Ramos (cell line): ENCODE results near the gene MGP.

ENCODE experiments used
- in situ Hi-C: fragments of 300-500 bp; cut with MboI; formaldehyde crosslinking; loops from one replicate; pipeline ENCODE4 v1.14.3; 2022; ENCODE audit warnings: low sequenced_read_pairs; ENCODE audit not compliant: unreplicated experiment

MGP gene

DNA sequence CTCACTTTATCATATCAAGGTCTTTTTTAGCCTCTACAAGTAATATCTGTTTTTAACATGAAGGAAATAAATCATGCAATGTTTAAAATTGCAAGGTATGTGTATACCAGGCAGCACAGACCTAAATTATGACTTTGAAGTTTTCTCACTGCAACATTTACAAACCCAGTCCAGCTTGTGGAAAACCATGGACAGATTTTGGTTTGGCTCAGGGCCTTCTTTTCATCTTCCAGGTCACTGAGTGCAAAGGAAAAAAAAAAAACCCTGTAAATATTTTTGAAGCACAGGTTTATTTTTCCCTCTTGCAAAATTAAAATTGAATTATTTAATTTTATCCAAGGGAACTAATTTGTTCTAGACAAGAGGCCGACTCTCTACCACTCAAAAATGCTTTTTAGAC is 13.8 kb downstream of the MGP start:
- in situ Hi-C loops: no loop called here

DNA sequence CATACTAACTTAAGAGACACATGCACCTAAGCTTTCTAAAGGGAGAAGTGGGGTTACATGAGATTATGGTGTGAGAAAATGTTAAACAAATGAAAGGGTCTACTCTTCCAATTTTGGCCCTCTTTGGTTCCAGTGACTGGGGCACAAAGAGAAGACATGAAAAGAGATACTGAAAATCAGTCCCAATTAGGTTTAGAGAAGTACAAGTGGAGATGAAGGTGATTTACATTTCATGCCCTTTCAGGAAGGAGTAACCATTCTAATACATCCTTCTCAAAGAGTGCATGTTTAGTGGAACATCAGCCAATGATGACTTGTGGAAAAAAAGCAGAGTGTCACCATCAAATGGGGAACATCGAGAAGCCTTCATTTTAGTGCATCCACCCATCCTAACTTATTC is 14.4 kb downstream of the MGP start:
- in situ Hi-C loops: no loop called here

DNA sequence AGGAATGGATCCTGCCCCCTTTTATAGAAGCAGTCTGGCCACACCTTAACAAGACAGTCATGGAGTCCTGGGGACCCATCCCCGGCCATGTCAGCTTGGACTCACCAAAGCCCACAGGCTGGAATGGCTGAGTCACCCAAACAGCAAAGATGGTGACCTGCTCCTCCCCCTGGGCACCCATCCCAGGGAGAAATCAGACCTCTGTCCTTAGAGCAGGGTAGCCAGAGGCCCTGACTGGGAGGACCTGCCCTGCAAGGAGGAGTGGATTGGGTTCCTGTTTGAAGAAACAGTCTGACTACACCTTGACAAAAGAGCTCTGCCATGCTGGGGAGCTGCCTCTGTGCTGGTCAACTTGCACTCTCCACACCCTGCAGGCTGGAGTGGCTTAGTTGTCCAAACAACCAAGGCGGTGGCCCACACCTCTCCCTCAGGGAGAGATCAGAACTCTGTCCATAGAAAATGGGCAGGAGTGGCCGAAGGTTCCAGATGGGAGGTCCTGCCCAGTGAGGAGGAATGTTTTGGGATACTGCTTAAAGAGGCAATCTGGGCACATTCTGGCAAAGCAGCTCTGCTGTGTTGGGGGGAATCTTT is 16.6 kb downstream of the MGP start:
- in situ Hi-C loops: no loop called here

DNA sequence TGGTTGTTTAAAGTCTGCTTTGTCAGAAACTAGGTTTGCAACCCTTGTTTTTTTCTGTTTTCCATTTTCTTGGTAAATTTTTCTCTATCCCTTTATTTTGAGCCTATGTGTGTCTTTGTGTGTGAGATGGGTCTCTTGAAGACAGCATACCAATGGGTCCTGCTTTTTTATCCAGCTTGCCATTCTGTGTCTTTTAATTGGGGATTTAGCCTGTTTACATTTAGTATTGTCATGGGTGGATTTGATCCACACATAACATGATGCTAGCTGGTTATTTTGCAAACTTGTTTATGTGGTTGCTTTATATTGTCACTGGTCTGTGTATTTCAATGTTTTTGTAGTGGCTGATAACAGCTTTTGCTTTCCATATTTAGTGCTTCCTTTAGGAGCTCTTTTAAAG is 25.2 kb downstream of the MGP start:
- in situ Hi-C loops: no loop called here

DNA sequence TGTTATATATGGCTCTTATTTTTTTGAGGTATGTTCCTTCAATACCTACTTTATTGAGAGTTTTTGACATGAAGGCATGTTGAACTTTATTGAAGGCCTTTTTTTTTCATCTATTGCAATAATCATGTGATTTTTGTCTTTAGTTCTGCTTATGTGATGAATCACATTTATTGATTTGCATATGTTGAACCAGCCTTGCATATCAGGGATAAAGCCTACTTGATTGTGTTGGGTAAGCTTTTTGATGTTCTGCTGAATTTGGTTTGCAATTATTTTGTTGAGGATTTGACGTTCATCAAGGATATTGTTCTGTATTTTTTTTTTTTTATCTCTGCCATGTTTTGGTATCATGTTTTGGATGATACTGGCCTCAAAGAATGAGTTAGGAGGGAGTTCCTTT is 27.1 kb downstream of the MGP start:
- in situ Hi-C loops: no loop called here

- in situ Hi-C loops: no loop called here
These were observed 31.0 kb downstream of the MGP start for GRCh38 chr12:14854586-14855183.

- in situ Hi-C loops: no loop called here
These were observed 31.7 kb downstream of the MGP start for GRCh38 chr12:14853961-14854360.

DNA sequence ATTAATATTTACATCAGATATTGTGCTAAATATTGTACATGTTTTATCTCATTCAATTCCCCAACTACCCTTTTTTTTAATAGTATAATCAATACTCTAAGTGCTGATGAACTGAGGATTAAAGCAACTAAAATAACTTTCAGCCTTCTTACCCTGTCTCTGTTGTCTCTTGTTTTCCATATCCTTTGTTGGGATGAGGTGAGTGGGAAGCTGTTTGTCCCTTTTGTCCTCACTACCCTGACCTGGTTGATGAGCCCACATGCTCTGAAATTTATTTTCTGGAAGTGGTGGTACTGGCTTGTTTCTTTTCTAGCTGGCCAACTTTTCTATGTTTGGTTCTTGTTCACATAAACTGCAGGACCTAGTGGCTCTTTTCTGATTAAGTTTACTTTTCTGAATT is 32.8 kb downstream of the MGP start:
- in situ Hi-C loops: no loop called here

- in situ Hi-C loops: no loop called here
These were observed 34.6 kb downstream of the MGP start for GRCh38 chr12:14850929-14851663.

GRCh38 chr12:14849661-14850060 is 36.0 kb downstream of the MGP start:
- in situ Hi-C loops: loop anchor here (5.0 to 25.0 kb wide), 2 partner anchors 148 to 413 kb away; no protein-coding TSS in a partner anchor

DNA sequence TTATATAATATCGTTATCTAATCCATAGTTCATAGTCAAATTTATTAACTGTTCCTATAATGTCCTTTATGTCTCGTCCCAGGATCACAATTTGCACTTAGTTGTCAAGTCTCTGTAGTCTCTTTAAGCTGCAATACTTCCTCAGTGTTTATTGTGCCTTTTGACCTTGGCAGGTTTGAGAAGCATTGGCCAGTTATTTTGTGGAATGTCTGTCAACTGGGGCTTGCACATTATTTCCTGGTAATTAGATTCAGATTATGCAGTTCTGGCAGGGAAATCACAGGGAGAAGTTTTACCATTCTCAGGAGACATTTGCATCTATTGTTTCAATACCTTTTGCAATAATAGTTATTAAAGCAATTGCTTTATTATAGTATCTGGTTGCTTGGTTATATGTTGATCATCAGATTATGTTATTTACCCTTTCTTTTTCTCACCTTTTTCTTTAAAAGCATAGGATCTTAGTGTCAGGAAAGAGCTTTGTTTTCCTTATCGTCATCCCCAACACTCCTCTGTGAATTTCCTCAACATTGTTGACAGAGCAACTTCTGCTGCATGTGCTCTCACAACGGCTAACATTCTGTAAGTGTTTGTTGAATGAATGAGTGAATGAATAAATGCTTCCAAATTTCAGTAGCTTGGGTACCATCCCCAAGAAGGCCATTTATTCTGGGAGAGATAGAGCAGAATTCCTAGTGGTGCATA is 38.6 kb downstream of the MGP start:
- in situ Hi-C loops: loop anchor here (5.0 to 25.0 kb wide), 2 partner anchors 150 to 415 kb away; no protein-coding TSS in a partner anchor

DNA sequence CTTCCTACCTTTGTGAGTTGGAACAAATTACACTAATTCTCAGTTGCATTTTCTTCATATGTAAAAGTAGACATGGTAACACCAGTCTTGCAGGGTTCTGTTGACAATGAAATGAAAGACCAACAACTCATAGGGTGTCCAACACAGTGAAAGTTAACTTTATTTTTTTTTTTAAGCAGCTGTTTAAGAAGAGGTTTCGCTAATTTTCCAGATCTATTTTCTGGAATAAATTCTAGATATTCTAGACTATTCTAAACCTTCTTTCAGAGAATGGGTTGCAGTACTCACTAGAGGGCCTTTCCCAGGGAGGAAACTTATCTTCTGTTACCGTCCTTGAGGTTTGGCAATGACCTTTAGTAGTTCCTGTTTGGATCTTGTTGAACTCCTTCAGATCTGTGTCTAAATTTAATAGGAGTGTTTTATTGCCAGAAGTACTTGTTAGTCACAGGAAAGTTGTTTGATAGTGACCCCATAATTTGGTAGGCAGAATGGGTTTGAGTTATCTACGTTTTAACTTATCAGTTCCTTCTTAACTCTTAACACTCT is 39.5 kb downstream of the MGP start:
- in situ Hi-C loops: loop anchor here (5.0 to 25.0 kb wide), 2 partner anchors 151 to 416 kb away; no protein-coding TSS in a partner anchor

DNA sequence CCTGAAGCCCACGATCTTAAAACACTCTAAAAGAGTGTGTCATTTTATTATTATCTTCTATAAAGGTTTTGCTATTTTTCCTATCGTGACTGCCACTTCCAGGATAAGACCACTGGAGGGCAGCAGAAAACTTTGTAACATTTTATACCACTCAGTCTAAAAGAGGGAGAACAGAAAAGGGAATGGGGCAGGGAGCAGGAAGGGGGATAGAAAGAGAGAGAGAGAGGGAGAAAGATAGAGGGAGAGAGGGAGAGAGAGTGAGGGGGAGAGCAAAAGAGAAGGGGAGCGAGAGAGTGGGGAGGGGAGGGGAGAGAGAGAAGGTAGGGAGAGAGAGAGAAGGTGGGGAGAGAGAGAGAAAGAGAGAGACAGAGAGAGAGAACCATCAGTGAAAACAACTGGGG is 40.3 kb downstream of the MGP start:
- in situ Hi-C loops: loop anchor here (5.0 to 25.0 kb wide), 2 partner anchors 152 to 417 kb away; no protein-coding TSS in a partner anchor

DNA sequence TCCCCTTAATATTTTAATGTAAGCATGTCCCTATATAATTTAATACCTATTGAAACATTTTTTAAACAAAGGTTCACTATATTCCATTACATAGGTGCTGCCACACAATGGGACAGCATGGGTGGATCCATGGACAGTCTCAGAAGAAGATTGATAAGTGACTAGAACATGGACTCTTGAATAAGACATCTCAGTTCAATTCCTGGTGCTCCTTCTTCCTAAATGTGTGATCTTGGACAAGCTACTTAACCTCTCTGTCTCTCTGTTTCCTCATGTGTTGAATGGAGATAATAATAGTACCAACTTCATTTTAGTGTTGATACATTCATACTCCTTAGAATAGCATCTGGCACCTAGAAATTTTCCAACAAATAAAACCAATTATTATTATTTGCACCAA is 41.3 kb downstream of the MGP start:
- in situ Hi-C loops: loop anchor here (25.0 kb wide), 1 partner anchor 418 kb away; no protein-coding TSS in a partner anchor

- in situ Hi-C loops: loop anchor here (25.0 kb wide), 1 partner anchor 419 kb away; no protein-coding TSS in a partner anchor
These were observed 42.2 kb downstream of the MGP start, which contains the start of gene ART4 for GRCh38 chr12:14843425-14843887. Gene ART4 (minus strand): TSS chr12:14843526. CDS start chr12:14843113, 413 bp downstream.

- in situ Hi-C loops: loop anchor here (25.0 kb wide), 1 partner anchor 420 kb away; no protein-coding TSS in a partner anchor
These were observed 43.3 kb downstream of the MGP start for GRCh38 chr12:14842315-14842714.

GRCh38 chr12:14841761-14842160 is 43.9 kb downstream of the MGP start:
- in situ Hi-C loops: loop anchor here (25.0 kb wide), 1 partner anchor 421 kb away; no protein-coding TSS in a partner anchor

DNA sequence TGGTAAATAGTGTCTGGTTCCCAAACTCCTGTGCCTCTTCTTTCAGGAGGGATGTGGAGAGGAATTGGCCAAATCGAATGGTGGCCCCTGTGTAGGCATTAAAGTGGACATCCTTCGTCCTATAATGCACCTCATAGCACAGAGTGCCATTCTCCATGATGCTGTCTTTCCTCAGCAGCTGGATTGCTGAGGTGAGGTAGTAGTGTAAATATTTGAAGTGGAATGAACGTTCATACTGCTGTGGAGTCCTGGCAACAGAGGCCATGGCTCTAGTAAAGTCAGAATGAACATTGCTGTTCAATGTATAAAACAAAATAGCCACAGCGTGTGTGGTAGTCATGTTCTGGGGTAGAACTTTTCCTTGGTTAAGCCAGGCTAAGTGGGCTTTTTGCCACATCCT is 45.0 kb downstream of the MGP start:
- in situ Hi-C loops: loop anchor here (25.0 kb wide), 1 partner anchor 422 kb away; no protein-coding TSS in a partner anchor

GRCh38 chr12:14839262-14839661 is 46.4 kb downstream of the MGP start:
- in situ Hi-C loops: loop anchor here (25.0 kb wide), 1 partner anchor 423 kb away; no protein-coding TSS in a partner anchor
